DLD1 (cell line): ENCODE results near the gene SLC25A45.
"Not testable (repeated sequence)": the region's sequence is repeated elsewhere in the genome, so short reads cannot be mapped to it uniquely, and the experiment has no call there.

Source experiments
- in situ Hi-C: cut with HindIII; loops from 2 replicates; pipeline ENCODE4 v1.10.0; 2017; ENCODE audit warnings: low sequenced_read_pairs

Gene SLC25A45

DNA sequence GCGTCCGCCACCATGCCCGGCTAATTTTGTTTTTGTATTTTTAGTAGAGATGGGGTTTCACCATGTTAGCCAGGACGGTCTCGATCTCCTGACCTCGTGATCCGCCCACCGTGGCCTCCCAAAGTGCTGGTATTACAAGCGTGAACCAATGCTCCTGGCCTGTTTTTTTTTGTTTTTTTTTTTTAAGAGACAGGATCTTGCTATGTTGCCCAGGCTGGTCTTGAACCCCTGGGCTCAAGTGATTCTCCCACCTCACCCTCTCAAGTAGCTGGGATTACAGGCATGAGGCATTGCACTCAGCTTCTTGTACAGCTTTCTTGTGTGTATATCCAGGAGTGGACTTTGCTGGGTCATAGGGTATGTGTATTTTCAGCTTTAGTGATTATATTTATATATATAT lies 49.9 kb downstream of the SLC25A45 start:
- in situ Hi-C loops, result not testable (repeated sequence)

DNA sequence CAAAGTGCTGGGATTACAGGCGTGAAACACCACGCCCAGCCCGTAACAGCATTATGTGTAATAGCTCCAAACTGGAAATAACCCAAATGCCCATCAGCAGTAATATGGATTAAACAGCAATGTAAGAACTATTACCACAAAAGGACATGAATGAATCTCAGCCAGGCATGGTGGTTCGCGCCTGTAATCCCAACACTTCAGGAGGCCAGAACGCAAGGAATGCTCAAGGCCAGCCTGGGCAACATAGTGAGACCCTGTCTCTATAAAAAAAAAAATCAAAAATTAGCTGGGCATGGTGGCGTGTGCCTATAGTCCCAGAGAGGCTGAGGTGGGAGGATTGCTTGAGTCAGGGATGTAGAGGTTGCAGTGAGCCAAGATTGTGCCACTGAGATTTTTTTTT lies 51.9 kb downstream of the SLC25A45 start:
- in situ Hi-C loops, result no loop called here

DNA sequence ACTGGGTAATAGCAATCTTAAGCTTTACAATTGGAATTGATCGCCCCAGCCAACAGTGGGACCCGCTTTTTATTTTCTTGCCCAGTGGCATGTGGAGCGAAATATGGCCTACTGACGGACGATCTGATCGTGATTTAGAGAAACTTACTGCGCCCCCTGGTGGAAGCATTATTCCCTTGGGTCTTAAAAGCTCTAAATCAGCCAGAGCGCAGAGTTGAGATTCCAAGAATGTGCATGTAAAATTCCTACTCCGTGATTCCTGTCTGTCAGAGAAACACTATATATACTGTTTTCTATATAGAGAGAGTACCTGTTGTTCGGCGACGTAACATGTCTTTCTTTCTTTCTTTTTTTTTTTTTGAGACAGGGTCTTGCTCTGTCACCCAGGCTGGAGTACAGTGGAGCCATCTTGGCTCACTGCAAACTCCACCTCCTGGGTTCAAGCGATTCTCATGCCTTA lies 52.5 kb downstream of the SLC25A45 start:
- in situ Hi-C loops, result no loop called here

DNA sequence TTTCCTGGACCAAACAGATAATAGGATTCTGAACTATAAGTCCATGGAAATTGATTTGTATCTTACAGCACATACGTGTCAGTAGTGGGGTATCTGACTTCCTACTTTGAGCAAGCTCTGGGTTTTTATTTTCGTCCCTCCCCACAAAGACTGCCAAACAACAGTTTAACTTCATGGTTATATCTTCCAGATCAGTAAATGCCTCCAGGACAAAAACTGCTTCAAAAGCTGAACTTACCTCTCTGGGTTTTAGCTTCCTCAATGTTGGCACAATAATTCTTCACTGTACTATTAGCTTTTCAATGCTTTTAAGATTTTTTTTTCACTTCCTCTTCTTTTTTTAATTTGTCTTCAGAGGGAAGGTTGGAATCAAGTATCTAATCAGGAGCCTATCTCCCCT lies 53.0 kb downstream of the SLC25A45 start:
- in situ Hi-C loops, result no loop called here

DNA sequence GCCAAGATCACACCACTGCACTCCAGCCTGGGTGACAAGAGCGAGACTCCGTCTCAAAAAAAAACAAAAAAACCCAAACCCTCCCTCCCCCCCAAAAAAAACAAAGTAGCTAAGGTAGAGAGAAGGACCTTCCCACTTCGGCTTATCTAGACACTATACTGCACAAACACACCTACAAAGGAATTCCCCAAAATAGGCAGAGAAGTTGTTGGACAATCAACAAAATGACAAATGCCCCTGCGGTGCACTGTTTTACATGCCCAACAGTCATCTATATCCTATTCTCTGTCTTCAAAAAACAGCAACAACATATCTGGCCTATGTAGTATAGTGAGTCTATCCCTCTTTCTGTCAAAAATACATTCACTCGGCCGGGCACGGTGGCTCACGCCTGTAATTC lies 55.4 kb downstream of the SLC25A45 start:
- in situ Hi-C loops, result no loop called here

DNA sequence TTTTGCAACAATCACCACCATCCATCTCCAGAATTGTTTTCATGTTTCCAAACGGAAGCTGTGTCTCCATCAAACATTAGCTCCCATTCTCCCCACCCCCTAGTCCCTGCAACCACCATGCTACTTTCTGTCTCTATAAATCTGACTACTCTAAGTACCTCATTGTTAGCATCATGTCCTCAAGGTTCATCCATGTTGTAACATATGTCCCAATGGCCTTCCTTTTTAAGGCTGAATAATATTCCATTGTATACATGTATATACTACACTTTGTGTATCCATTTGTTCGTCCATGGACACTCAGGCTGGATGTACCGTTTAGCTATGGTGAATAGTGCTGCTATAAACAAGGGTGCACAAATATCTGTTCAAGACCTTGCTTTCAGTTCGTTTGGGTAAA lies 57.0 kb downstream of the SLC25A45 start:
- in situ Hi-C loops, result no loop called here
